MCF 10A (cell line): ENCODE data around the gene BAIAP2L2. TPM values are rescaled to one million over a fixed set of nuclear protein-coding genes. Genes with fewer than 3 reads are reported as not detected.
"Not testable (repeated sequence)": the region's sequence is repeated elsewhere in the genome, so short reads cannot be mapped to it uniquely, and the experiment has no call there.

ENCODE experiments used
- BruUV-seq: library from RNA; stranded (reverse); fragments of 400-500 nt; replicated peaks from 2 replicates; lab custom pipeline; 2021; lab: Mats Ljungman, UMichigan
- CTCF ChIA-PET: fragments of 300-600 bp; sonication (Branson Sonifier 250); formaldehyde crosslinking; extraction: SDS; loops from one replicate; lab custom pipeline; 2021; ENCODE audit warnings: antibody characterized with exemption, inconsistent platforms; lab: Yijun Ruan, JAX
- POLR2A ChIA-PET: fragments of 300-600, 350-650 bp; sonication (Branson Sonifier 250); formaldehyde crosslinking; extraction: SDS; loops from one replicate; lab custom pipeline; 2020; ENCODE audit warnings: antibody characterized with exemption, inconsistent platforms; lab: Yijun Ruan, JAX
- DNase-seq: peaks from one replicate; pipeline ENCODE4 v3.0.0-alpha.2; 2018; ENCODE audit not compliant: unreplicated experiment
- H3K27ac Mint-ChIP-seq: one replicate; pipeline ENCODE4 v1.8.0; 2022; ENCODE audit warnings: mild to moderate bottlenecking, low read depth, mixed read lengths; ENCODE audit not compliant: unreplicated experiment
- H3K27me3 Mint-ChIP-seq: one replicate; pipeline ENCODE4 v1.8.0; 2022; ENCODE audit warnings: mixed read lengths; ENCODE audit not compliant: insufficient read depth, unreplicated experiment
- H3K36me3 Mint-ChIP-seq: one replicate; pipeline ENCODE4 v1.8.0; 2022; ENCODE audit warnings: mild to moderate bottlenecking, moderate library complexity, mixed read lengths; ENCODE audit not compliant: insufficient read depth, unreplicated experiment
- H3K4me1 Mint-ChIP-seq: one replicate; pipeline ENCODE4 v1.8.0; 2022; ENCODE audit warnings: mixed read lengths; ENCODE audit not compliant: insufficient read depth, unreplicated experiment
- H3K4me3 Mint-ChIP-seq: one replicate; pipeline ENCODE4 v1.8.0; 2022; ENCODE audit warnings: mild to moderate bottlenecking, moderate library complexity, mixed read lengths; ENCODE audit not compliant: unreplicated experiment
- H3K9me3 Mint-ChIP-seq: one replicate; pipeline ENCODE4 v1.8.0; 2022; ENCODE audit warnings: mixed read lengths; ENCODE audit not compliant: unreplicated experiment
- CTCF ChIP-seq: fragments of 200-600 bp; IDR thresholded peaks from one replicate; pipeline ENCODE4 v1.8.0; 2022; ENCODE audit warnings: antibody characterized with exemption, mild to moderate bottlenecking; ENCODE audit not compliant: unreplicated experiment
- intact Hi-C: fragments of 100-400 bp; cut with micrococcal nuclease; formaldehyde crosslinking; loops from 2 replicates; pipeline ENCODE4 v1.14.1; 2022
- total RNA-seq: library from RNA; stranded (reverse); gene quantifications from 2 replicates; pipeline ENCODE4 v1.2.3, GENCODE V29; 2022

The BAIAP2L2 gene
- total RNA-seq, 1 experiment from 2014 or later, result 7.1 TPM

- Mint-ChIP-seq H3K4me3 (no peak overlapping the region), H3K4me1 (peaks cover 6% of the 10 kb centered on the region), H3K27me3 (no peaks in the 10 kb centered on the region), H3K27ac (no peak overlapping the region), H3K9me3 (no peaks in the 10 kb centered on the region), H3K36me3 (peaks cover 12% of the 10 kb centered on the region)
- peak; percentile 30 for DNase-seq
- ChIA-PET POLR2A (interaction anchor here (0.5 kb wide), 1 partner anchor 743 kb away, joined by 3 read pairs; no protein-coding TSS in a partner anchor), CTCF (no interaction called here)
- intact Hi-C loops, result no loop called here
- TF ChIP-seq CTCF, result no peak
- BruUV-seq, result no TSS peak
Observed at GRCh38 chr22:38120359-38121110, 10.1 kb upstream of the BAIAP2L2 start.

- DNase-seq, H3K4me3 Mint-ChIP-seq, BruUV-seq, H3K27me3 Mint-ChIP-seq, H3K36me3 Mint-ChIP-seq, H3K4me1 Mint-ChIP-seq, H3K27ac Mint-ChIP-seq, H3K9me3 Mint-ChIP-seq, intact Hi-C loops: not testable (repeated sequence)
- ChIA-PET POLR2A (interaction anchor here (1.0 kb wide), 1 partner anchor 83 kb away, joined by 3 read pairs; the partner anchor contains the start of gene MAFF), CTCF (interaction anchor here (0.5 to 1.2 kb wide), 2 partner anchors 12 to 223 kb away, joined by 3 to 4 read pairs; no protein-coding TSS in a partner anchor)
Observed at GRCh38 chr22:38118747-38119146, 8.3 kb upstream of the BAIAP2L2 start.

GRCh38 chr22:38118182-38118581 lies 7.7 kb upstream of the BAIAP2L2 start:
- POLR2A ChIA-PET, result interaction anchor here (1.0 kb wide), 1 partner anchor 84 kb away, joined by 3 read pairs; the partner anchor contains the start of gene MAFF
- H3K36me3 Mint-ChIP-seq, result peaks cover 5% of the 10 kb centered on the region
- TF ChIP-seq CTCF, result no peak
- H3K4me3 Mint-ChIP-seq, result no peak overlapping the region
- peaks cover 5% of the 10 kb centered on the region for H3K4me1 Mint-ChIP-seq
- no TSS peak for BruUV-seq
- intact Hi-C loops, result no loop called here
- H3K27me3 Mint-ChIP-seq, result no peaks in the 10 kb centered on the region
- H3K27ac Mint-ChIP-seq, result no peak overlapping the region
- CTCF ChIA-PET, result interaction anchor here (1.2 kb wide), 1 partner anchor 13 kb away, joined by 3 read pairs; no protein-coding TSS in a partner anchor
- no peaks in the 10 kb centered on the region for H3K9me3 Mint-ChIP-seq
- DNase-seq, result no peak

GRCh38 chr22:38117556-38117955 lies 7.1 kb upstream of the BAIAP2L2 start:
- H3K4me3 Mint-ChIP-seq, intact Hi-C loops, H3K27ac Mint-ChIP-seq, H3K4me1 Mint-ChIP-seq, H3K36me3 Mint-ChIP-seq, DNase-seq, BruUV-seq, H3K27me3 Mint-ChIP-seq, H3K9me3 Mint-ChIP-seq: not testable (repeated sequence)
- CTCF ChIA-PET, result interaction anchor here (0.6 to 1.2 kb wide), 2 partner anchors 13 to 101 kb away, joined by 3 read pairs; no protein-coding TSS in a partner anchor
- POLR2A ChIA-PET, result interaction anchor here (1.0 kb wide), 1 partner anchor 84 kb away, joined by 3 read pairs; the partner anchor contains the start of gene MAFF
